ENCODE measurements around the gene CCDC3. TPM values are rescaled to one million over a fixed set of nuclear protein-coding genes. Genes with fewer than 3 reads are reported as not detected.

The CCDC3 gene
- total RNA-seq, 1 experiment from 2014 or later, result 0.10 TPM

DNA sequence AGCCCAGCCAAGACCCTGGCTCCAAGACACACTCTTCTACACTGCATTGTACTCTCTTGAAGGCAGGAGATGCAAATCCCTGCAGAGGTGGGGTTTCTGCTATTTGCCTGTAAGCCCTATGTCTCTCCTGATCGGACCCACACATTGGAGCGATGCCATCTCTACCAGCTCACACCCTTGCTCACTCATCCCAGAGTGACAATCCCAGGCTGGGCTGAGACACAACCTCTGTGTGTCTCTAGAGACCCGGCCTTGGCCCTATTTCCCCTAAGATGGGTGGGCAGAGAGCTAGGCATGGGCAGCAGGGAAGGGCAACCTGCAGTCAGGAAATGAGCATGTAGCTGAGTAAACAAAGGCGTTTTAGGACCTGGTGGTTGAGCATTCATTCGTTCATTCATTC is 25.6 kb downstream of the CCDC3 start:
- in situ Hi-C loops (cut with HindIII; ENCODE audit: low pct_unique_long_range_greater_than_20kb, low sequenced_read_pairs) (no loop called here), intact Hi-C loops (cut with micrococcal nuclease; ENCODE audit: unreplicated experiment) (no loop called here)
- H3K4me3 ChIP-seq (ENCODE audit: low read depth in 2 of 2, low read length in 2 of 2), result no peak overlapping the region
- BruUV-seq (replicated peaks), result no TSS peak
- TF ChIP-seq, protein P1, sequence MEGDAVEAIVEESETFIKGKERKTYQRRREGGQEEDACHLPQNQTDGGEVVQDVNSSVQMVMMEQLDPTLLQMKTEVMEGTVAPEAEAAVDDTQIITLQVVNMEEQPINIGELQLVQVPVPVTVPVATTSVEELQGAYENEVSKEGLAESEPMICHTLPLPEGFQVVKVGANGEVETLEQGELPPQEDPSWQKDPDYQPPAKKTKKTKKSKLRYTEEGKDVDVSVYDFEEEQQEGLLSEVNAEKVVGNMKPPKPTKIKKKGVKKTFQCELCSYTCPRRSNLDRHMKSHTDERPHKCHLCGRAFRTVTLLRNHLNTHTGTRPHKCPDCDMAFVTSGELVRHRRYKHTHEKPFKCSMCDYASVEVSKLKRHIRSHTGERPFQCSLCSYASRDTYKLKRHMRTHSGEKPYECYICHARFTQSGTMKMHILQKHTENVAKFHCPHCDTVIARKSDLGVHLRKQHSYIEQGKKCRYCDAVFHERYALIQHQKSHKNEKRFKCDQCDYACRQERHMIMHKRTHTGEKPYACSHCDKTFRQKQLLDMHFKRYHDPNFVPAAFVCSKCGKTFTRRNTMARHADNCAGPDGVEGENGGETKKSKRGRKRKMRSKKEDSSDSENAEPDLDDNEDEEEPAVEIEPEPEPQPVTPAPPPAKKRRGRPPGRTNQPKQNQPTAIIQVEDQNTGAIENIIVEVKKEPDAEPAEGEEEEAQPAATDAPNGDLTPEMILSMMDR (IDR thresholded peaks at IDR 0.05), result no peak
- TF ChIP-seq SIN3A (IDR thresholded peaks at IDR 0.05; ENCODE audit: borderline replicate concordance, insufficient read depth, low read depth, low read length), result no peak
- no peak for TF ChIP-seq POLR2AphosphoS5 (IDR thresholded peaks at IDR 0.05; ENCODE audit: low read depth, low read length)
- no peak for TF ChIP-seq TCF7L2 (IDR thresholded peaks at IDR 0.05; ENCODE audit: low read depth, low read length)
- TF ChIP-seq, protein P2, sequence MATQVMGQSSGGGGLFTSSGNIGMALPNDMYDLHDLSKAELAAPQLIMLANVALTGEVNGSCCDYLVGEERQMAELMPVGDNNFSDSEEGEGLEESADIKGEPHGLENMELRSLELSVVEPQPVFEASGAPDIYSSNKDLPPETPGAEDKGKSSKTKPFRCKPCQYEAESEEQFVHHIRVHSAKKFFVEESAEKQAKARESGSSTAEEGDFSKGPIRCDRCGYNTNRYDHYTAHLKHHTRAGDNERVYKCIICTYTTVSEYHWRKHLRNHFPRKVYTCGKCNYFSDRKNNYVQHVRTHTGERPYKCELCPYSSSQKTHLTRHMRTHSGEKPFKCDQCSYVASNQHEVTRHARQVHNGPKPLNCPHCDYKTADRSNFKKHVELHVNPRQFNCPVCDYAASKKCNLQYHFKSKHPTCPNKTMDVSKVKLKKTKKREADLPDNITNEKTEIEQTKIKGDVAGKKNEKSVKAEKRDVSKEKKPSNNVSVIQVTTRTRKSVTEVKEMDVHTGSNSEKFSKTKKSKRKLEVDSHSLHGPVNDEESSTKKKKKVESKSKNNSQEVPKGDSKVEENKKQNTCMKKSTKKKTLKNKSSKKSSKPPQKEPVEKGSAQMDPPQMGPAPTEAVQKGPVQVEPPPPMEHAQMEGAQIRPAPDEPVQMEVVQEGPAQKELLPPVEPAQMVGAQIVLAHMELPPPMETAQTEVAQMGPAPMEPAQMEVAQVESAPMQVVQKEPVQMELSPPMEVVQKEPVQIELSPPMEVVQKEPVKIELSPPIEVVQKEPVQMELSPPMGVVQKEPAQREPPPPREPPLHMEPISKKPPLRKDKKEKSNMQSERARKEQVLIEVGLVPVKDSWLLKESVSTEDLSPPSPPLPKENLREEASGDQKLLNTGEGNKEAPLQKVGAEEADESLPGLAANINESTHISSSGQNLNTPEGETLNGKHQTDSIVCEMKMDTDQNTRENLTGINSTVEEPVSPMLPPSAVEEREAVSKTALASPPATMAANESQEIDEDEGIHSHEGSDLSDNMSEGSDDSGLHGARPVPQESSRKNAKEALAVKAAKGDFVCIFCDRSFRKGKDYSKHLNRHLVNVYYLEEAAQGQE (IDR thresholded peaks at IDR 0.05; ENCODE audit: insufficient read depth in 1 of 2, low read depth in 2 of 2, low read length in 1 of 2), result no peak
- H3K27ac ChIP-seq (ENCODE audit: low read length), result no peak overlapping the region
- no peaks in the 10 kb centered on the region for H3K9me3 ChIP-seq (ENCODE audit: control insufficient read depth, insufficient read depth, low read depth, low read length)
- CTCF ChIA-PET, result no interaction called here
- ATAC-seq (no peak), DNase-seq (ENCODE audit: low read depth, low spot score) (no peak)
- POLR2A ChIA-PET, result no interaction called here
- H3K4me1 ChIP-seq (ENCODE audit: control insufficient read depth, insufficient read depth, low read length), result no peaks in the 10 kb centered on the region
- H3K36me3 ChIP-seq (ENCODE audit: control insufficient read depth, insufficient read depth, low read length), result no peaks in the 10 kb centered on the region
- H3K27me3 ChIP-seq (ENCODE audit: control insufficient read depth, insufficient read depth, low read length), result no peaks in the 10 kb centered on the region

DNA sequence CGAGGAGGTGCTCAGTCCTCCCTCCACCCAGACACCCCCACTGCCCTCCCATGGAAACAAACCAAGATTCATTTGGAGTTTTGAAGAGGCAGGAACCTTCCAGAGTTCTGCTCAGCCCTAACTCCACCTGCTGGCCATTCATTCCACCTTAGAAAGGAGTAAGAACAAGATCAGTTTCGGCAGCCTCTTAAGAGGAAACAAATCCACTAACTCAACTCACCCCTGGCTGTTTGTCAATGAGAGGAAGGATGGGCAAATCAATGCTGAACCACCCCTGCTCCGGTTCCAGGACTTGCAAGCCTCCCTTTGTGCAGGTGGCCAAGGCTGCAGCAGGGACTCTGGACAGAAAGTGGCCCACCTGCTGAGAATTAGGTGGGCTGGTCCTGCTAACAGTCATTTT is 26.2 kb downstream of the CCDC3 start:
- TF ChIP-seq POLR2AphosphoS5 (IDR thresholded peaks at IDR 0.05; ENCODE audit: low read depth, low read length), result no peak
- TF ChIP-seq, protein P1 (IDR thresholded peaks at IDR 0.05), result 0 out of 2 replicates have a peak, but pooled peaks have one; percentile 42
- TF ChIP-seq SIN3A (IDR thresholded peaks at IDR 0.05; ENCODE audit: borderline replicate concordance, insufficient read depth, low read depth, low read length), result no peak
- intact Hi-C loops (cut with micrococcal nuclease; ENCODE audit: unreplicated experiment), result no loop called here
- Histone ChIP-seq H3K27me3 (ENCODE audit: control insufficient read depth, insufficient read depth, low read length) (no peaks in the 10 kb centered on the region), H3K27ac (ENCODE audit: low read length) (no peak overlapping the region), H3K4me1 (ENCODE audit: control insufficient read depth, insufficient read depth, low read length) (no peaks in the 10 kb centered on the region), H3K36me3 (ENCODE audit: control insufficient read depth, insufficient read depth, low read length) (no peaks in the 10 kb centered on the region), H3K4me3 (ENCODE audit: low read depth in 2 of 2, low read length in 2 of 2) (no peak overlapping the region), H3K9me3 (ENCODE audit: control insufficient read depth, insufficient read depth, low read depth, low read length) (no peaks in the 10 kb centered on the region)
- ChIA-PET POLR2A (no interaction called here), CTCF (no interaction called here)
- ATAC-seq (peak; percentile 56; the same call in 1 of the 2 replicates), DNase-seq (ENCODE audit: low read depth, low spot score) (no peak)
- no TSS peak for BruUV-seq (replicated peaks)
- in situ Hi-C loops (cut with HindIII; ENCODE audit: low pct_unique_long_range_greater_than_20kb, low sequenced_read_pairs), result no loop called here

Measured in Panc1 (cell line).